ENCODE measurements around the gene PLEKHN1. TPM values are rescaled to one million over a fixed set of nuclear protein-coding genes. Genes with fewer than 3 reads are reported as not detected.
A peak's percentile ranks its signal among the peaks of the same experiment; 100 is the strongest.

The PLEKHN1 gene
- total RNA-seq, 2 donors from 2014 or later, result 0.59 TPM; not detected in 1

- Histone ChIP-seq H3K4me1 (peaks cover 0 to 44% of the 10 kb centered on the region in 2 donors), H3K9me3 (no peaks in the 10 kb centered on the region), H3K4me3 (no peak overlapping the region), H3K27me3 (peaks cover 0 to 18% of the 10 kb centered on the region in 2 donors), H3K27ac (no peak overlapping the region), H3K36me3 (no peaks in the 10 kb centered on the region)
- TF ChIP-seq CTCF (IDR thresholded peaks at IDR 0.05), result no peak
- DNase-seq (ENCODE audit: low spot score), result no peak
These were observed 28.8 kb upstream of the PLEKHN1 start for GRCh38 chr1:937521-937920.

GRCh38 chr1:938088-938683 lies 28.1 kb upstream of the PLEKHN1 start:
- Histone ChIP-seq H3K9me3 (no peaks in the 10 kb centered on the region), H3K36me3 (no peaks in the 10 kb centered on the region), H3K4me1 (peaks cover 0 to 51% of the 10 kb centered on the region in 2 donors), H3K27ac (no peak overlapping the region), H3K4me3 (no peak overlapping the region), H3K27me3 (peaks cover 0 to 22% of the 10 kb centered on the region in 2 donors)
- TF ChIP-seq CTCF (IDR thresholded peaks at IDR 0.05), result peak in 1 of 2 donors; percentile 50
- DNase-seq (ENCODE audit: low spot score), result no peak

GRCh38 chr1:938711-939489 lies 27.4 kb upstream of the PLEKHN1 start:
- Histone ChIP-seq H3K36me3 (no peaks in the 10 kb centered on the region), H3K9me3 (no peaks in the 10 kb centered on the region), H3K4me3 (no peak overlapping the region), H3K27me3 (peaks cover 0 to 22% of the 10 kb centered on the region in 2 donors), H3K27ac (no peak overlapping the region), H3K4me1 (peaks cover 0 to 58% of the 10 kb centered on the region in 2 donors)
- no peak for TF ChIP-seq CTCF (IDR thresholded peaks at IDR 0.05)
- DNase-seq (ENCODE audit: low spot score), result no peak

- peaks cover 0 to 22% of the 10 kb centered on the region in 2 donors for H3K27me3 ChIP-seq
- no peaks in the 10 kb centered on the region for H3K9me3 ChIP-seq
- H3K4me1 ChIP-seq, result peaks cover 0 to 62% of the 10 kb centered on the region in 2 donors
- H3K27ac ChIP-seq, result no peak overlapping the region
- peak overlapping the region in 1 of 2 donors; percentile 49 for H3K4me3 ChIP-seq
- DNase-seq (ENCODE audit: low spot score), result no peak
- no peak for TF ChIP-seq CTCF (IDR thresholded peaks at IDR 0.05)
- H3K36me3 ChIP-seq, result no peaks in the 10 kb centered on the region
These were observed 26.7 kb upstream of the PLEKHN1 start for GRCh38 chr1:939511-940106.

- H3K4me1 ChIP-seq, result peaks cover 0 to 59% of the 10 kb centered on the region in 2 donors
- peaks cover 5% of the 10 kb centered on the region for H3K36me3 ChIP-seq
- peak in 1 of 2 donors; percentile 35 for TF ChIP-seq CTCF (IDR thresholded peaks at IDR 0.05)
- H3K27me3 ChIP-seq, result peaks cover 0 to 17% of the 10 kb centered on the region in 2 donors
- H3K27ac ChIP-seq, result peak overlapping the region; percentile 59 to 65
- H3K4me3 ChIP-seq, result peak overlapping the region; percentile 37 to 49
- no peaks in the 10 kb centered on the region for H3K9me3 ChIP-seq
- peak; percentile 68 for DNase-seq (ENCODE audit: low spot score)
These were observed 25.9 kb upstream of the PLEKHN1 start for GRCh38 chr1:940107-941014.
